ENCODE data around the gene MYO15A.

The MYO15A gene

DNA sequence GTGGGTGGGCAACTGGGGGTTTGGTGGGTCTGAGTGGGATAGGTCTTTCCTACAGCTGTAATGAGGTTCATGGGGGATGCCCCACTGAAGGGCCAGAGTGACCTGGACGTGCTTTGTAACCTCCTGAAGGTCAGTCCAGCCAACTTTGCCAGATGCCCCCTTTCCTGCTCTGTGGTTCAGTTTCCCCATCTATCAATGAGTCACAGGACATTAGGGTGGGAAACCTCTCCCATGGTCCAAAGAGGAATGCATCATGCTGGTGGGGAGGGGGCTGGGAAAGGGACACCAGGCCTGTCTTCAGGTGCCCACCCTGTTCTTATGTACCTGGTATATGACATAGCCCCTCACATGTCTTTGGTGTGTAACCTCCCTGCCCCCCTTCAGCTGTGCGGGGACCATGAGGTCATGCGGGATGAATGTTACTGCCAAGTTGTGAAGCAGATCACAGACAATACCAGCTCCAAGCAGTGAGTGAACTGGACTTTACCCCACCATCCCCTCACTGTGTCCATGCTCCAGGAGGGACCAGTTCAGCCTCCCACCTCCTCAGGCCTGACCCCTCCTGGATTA lies 51.1 kb downstream of the MYO15A start:
- DNase-seq: no peak

DNA sequence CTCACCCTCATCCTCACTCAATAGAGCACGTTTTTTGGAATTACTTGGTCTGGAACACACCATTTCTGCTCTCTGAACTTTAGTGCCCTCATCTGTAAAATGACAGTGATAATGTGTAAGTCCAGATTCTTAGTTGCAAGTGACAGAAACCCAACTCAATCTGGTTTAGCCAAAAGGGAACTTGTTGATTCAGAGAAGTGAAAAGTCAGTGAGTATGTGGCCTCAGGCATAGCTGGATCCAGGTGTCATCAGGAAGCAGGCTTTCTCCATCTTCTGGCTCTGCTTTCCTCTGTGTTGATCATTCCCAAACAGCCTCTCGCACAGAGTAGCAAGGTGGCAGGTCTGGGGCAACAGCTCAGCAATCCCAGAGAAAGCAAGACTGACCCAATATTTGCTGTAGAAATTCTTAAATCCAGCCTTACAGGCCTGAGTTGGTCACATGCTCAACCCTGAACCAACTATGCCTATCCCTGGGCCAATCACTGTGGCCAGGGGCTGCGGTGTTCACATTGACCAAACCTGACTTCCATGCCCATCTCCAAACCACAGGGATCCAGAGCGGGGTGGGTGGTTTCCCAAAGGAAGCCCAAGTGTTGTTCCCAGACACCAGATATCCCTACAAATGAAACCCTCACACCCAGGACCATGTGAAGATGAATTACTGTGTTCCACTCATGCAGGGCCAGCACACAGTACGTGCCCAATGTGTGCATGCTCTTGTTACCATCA lies 51.7 kb downstream of the MYO15A start:
- DNase-seq: no peak

DNA sequence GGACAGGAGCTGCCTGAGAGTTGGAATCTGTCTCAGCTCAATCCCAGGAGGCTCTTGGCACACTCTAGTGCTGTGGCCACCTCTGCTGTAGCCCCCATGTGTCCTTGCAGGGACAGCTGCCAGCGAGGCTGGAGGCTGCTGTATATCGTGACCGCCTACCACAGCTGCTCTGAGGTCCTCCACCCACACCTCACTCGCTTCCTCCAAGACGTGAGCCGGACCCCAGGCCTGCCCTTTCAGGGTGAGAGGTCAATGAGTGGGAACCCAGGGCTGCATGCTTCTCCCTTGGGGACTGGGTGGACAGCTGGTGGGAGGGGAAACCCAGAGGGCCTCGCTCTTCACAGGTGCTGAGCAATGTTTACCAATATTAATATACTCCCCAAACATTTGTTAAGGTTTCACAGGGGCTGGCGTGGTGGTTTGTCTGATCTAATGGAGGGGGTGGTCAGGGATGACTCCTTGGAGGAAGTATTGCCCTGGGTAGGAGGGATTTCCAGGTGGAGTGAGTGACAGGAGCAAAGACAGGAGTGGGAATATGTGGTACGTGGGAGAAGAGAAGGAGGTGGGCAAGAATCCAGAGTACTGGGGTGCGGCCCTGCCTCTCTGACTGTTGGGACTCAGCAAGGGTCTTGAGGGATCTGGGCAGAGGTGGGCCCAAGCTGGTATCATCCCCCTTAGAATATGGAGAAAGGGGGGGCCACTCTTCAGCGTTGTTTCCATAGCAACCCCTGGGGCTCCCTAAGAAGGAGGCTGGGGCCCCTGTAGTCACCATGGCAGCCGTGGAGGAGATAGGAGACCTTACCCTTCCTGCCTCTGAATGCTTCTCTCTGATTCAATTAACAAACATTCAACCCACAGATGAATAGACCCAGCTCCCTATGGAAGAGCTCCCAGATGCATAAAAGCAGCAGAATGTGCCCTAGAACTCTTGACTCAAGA lies 52.9 kb downstream of the MYO15A start:
- DNase-seq: no peak

DNA sequence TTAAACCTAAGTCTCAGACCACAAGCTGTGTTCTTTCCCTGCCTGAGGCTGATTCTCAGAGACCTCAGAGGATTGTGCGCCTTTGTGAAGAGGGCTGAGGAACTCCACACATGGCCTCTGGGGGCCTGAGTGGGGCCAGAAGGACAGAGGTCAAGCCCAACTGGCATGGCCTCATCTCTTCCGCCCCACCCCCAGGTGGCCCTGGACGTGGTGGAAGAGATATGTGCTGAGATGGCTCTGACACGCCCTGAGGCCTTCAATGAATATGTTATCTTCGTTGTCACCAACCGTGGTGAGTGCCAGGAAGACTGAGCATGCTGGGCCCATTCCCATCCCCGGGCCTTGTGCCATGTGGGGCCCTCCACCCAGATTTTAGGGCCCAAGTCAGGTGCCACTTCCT lies 55.0 kb downstream of the MYO15A start:
- DNase-seq: no peak

DNA sequence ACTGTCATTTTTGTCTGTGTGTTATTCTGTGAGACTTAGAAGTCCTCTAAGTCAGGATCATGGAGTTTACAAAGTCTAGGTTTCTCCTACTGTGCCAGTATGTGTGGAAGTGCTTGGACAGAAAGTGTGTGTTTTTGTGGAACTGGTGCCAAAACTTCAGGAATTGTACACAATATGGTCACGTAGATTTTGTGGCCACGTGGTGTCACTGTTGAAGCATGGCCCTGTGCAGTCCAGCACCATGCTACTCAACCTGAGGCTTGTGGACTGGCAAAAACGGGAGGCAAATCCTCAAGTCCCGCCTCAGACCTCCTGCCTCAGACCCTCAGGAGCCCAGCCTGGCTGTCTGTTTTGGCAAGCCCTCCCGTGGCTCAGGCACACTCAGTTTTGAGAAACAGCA lies 58.3 kb downstream of the MYO15A start:
- no peak for DNase-seq

DNA sequence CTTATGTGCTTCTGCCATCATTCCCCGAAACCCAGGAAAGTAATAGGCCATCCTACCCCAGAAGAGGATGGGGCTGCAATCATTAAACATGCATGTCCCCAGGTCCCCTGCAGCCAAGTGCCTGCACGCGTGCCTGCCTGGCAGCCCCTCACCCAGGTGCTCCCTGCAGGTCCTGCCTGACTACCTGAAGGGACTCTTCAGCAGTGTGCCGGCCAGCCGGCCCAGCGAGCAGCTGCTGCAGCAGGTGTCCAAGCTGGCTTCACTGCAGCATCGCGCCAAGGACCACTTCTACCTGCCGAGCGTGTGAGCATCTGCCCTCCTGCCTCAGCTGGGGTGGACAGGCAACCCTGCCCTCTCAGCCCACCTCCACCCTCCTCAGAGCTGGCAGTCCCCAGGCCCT lies 58.9 kb downstream of the MYO15A start:
- no peak for DNase-seq

DNA sequence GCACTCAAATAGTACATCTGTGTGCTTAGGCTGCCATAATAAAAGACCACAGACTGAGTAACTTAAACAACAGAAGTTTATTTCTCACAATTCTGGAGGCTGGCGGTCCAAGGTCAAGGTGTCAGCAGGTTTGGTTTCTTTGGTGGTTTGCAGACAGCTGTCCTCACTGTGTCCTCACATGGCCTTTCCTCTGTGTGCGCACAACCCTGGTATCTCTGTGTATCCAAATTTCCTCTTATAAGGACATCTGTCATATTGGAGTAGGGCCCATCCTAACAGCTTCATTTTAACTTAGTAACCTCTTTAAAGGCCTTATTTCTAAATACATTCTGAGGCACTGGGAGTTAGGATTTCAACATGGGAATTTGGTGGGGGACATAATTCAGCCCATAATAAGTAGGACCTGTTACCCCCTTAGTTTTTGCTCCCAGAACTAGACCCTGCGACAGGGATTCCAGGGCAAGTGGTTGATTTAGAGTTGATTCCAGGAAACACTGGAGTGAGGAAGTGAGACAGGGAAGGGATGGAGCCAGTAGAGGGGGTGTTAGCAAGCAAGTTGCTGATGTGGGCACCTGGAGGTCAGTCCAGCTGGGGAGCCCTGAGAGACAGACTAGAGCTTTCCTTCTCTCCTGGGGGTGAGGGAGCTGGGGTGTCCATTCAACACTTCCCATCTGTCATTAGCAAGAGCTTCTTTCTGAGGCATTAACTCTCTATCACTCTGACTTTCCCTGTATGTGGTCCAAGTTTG lies 64.1 kb downstream of the MYO15A start:
- DNase-seq: no peak

DNA sequence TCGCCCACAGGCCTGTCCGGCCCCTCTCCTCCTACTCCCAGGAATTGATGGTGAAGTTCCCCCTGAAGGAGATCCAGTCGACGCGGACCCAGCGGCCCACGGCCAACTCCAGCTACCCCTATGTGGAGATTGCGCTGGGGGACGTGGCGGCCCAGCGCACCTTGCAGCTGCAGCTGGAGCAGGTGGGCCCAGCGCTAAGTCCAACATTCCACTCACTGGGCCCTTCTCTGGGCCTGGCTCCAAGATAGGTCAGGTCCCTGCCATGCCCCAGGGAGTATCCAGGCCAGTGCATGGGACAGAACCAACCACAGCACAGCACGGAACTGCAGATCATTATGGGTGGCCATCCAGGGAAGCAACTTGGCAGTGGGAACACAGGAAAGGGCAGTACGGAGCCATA lies 65.2 kb downstream of the MYO15A start:
- DNase-seq: no peak

DNA sequence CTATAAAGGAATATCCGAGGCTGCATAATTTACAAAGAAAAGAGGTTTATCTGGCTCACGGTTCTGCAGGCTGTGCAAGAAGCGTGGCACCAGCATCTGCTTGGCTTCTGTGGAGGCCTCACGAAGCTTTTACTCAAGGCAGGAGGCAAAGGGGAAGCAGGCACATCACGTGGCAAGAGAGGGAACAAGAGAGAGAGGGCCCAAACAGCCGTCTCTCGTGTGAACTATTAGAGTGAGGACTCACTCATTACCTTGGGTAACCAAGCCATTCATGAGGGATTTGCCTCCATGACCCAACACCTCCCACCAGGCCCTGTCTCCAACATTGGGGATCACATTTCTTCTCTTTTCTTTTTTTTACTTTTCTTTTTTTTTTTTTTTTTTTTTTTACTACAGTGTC lies 67.6 kb downstream of the MYO15A start:
- no peak for DNase-seq

DNA sequence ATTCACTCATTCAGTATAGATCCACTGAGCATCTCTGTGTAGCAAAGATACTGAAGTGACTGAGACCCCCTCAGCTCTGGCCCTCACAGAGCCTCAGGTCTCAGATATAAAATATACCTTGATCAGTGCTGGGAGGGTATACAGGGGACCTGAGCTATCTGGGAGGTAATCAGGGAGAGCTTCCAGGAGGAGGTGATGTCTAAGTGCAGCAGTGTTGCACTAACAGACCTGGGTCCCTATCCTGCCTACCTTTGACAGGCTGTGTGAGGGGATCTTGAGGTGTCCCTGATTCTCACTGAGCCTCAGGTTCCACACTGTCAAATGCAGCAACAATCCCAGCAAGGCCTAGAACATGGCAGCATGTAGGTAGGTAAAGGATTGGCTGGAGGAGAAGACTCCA lies 68.6 kb downstream of the MYO15A start:
- DNase-seq: no peak

DNA sequence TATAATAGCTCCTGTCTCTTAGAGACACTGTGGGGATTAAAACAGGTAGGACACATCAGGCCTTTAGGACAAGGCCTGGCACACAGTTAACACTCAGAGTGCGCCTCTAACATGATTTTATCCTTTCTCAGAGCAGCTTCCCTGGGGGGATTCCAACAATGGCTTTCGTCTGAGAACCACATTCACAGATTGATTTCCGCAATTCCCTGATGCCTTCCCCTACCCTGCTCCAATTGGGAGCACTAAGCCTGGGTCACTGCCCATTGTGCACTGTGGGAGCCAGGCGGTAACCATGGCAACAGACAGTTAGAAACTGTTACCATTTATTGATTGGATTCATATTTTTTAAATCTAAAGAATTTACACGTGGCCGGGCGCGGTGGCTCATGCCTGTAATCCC lies 69.2 kb downstream of the MYO15A start:
- DNase-seq: no peak

DNA sequence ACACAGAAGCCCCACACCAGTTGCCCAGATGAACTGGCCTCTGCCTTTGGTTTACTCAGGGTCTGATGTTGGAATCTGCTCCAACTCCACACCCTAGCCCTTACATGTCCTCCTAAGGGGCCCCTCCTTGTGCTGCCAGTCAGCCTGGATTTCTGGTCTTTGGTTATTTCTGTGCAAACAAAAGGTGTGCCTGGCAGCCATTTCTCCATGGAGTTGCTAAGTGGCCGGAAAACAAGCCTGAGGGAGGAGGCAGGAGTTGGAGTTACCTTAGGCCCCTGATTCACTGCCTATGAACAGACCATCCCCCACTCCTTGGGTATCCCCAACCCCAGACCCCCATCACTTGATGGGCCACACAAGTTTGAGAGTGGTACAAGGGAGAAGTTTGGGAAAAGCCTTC lies 70.6 kb downstream of the MYO15A start:
- DNase-seq: no peak

DNA sequence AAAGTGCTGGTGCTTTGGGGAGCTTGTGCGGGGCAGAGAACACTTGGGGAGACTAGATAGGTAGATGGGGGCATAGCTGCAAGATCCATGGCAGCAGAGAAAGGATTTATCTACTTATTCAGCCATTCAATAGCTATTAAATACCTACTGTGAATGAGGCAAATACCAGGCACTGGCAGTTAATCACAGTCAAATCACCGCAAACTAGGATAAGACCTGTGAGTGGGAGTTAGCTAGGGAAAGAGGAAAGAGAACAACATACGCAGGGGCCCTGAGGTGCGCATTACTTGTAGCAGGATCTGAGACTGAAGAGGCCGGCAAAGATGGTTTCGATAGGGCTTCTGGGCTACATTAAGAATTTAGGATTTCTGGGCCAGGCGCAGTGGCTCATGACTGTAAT lies 71.2 kb downstream of the MYO15A start:
- no peak for DNase-seq

DNA sequence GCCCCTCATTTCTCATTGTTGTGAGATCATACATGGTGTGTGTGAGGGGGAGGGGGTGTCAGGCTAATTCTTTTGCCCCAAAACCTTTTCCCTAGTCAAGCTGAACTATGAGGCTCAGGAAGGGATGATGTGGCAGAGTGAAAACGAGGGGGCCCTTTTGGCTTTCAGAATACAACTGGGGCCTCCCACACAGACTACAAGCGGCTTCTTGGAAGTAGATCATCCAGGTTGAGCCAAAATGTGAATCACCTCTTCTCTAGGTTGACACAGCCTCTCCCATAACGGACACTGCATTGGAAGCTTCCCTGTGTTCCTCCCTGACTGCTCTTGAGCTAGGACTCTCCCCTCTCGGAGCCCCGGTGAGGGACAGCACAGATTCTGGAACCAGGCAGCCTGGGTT lies 72.8 kb downstream of the MYO15A start:
- no peak for DNase-seq

DNA sequence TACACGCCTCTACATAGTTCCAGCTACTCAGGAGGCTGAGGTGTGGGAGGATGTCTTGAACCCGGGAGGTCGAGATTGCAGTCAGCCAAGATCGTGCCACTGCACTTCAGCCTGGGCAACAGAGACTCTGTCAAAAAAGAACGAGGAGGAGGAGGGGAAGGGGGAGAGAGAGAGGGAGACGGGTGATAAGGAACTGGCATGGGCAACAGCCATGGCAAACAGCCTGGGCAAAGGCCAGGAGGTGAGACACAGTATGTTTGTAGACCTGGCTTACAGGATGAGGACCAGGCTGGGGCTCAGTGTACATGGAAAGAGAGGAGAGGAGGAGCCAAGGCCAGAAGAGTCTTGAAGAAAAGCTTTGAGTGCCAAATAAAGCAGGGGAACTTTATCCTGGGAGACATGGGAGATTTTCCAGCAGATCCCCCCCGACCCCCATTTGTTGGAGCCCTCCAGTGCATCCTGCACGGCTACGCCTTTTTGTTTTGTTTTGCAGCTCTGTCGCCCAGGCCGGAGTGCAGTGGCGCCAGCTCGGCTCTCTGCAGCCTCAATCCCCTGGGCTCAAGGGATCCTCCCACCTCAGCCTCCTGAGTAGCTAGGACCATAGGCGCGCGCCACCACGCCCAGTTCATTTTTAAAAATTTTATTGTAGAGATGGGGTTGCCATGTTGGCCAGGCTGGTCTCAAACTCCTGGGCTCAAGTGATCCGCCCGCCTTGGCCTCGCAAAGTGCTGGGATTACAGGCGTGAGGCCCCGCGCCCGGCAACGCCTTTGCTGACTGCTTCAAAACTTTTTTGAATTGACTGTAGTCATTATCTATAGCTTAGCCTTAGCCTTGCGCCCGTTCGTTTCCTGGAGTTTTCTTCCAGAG lies 73.8 kb downstream of the MYO15A start:
- DNase-seq: no peak

DNA sequence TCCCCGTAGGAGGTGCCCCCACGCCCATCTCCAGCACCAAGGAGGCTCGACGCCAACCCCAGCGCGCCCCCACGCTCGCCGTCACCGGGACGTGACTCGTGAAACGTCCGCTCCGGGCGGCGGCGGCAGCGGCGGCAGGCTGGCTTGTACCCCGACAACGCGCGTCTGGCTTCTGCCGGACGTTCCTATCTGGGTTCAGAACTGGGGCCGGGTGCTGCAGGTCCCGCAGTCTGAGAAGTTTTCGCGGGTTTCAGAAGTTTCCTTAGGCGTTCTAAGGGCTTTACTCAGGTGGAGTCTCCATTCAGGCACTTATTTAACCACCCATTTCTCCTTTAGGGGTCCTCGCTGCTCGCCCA lies 74.4 kb downstream of the MYO15A start:
- peak; percentile 76 for DNase-seq

DNA sequence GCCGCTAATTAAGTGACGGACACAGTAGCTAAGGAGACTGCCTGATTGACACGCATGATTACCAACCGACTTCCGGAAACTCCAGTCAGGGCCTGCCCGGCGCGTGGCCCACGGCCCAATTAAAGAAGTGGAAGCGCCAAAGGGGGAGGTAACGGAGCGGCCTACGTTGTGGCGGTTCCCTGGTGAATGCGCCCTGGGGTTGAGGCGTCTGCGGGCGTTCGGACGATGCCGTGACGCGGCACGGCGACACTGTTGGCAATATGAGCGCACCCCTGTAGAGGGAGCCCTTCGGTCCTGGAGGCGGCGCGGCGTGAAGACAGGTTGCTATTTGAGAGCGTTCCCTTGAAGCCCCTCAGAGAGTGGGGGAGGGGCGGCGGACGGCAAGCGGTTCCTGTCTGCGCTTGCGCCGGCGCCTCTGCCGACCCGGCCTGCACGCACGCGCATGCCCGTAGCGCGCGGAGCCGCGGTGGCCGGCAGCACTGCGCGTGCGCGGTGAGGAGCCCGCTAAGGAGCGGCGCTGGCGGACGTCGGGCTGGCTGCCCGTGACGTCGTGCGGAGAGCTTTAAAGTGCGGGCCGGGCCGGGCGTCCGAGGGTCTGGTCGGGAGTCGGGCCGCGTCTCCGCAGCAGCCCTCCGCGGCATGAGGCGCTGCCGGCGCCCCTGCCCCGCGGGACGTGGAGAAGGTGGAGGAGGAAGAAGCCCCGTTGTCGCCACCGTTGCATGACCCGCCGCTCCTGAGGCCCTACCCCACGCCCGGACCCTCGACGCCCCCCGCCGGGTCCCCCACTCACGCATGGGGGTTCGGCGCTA lies 75.0 kb downstream of the MYO15A start, which contains the start of gene ALKBH5:
ALKBH5 (plus strand) TSS at position 495 of the 809 bp plus-strand sequence. CDS start 416 bp downstream, outside the sequence.
- DNase-seq: peak; percentile 99

DNA sequence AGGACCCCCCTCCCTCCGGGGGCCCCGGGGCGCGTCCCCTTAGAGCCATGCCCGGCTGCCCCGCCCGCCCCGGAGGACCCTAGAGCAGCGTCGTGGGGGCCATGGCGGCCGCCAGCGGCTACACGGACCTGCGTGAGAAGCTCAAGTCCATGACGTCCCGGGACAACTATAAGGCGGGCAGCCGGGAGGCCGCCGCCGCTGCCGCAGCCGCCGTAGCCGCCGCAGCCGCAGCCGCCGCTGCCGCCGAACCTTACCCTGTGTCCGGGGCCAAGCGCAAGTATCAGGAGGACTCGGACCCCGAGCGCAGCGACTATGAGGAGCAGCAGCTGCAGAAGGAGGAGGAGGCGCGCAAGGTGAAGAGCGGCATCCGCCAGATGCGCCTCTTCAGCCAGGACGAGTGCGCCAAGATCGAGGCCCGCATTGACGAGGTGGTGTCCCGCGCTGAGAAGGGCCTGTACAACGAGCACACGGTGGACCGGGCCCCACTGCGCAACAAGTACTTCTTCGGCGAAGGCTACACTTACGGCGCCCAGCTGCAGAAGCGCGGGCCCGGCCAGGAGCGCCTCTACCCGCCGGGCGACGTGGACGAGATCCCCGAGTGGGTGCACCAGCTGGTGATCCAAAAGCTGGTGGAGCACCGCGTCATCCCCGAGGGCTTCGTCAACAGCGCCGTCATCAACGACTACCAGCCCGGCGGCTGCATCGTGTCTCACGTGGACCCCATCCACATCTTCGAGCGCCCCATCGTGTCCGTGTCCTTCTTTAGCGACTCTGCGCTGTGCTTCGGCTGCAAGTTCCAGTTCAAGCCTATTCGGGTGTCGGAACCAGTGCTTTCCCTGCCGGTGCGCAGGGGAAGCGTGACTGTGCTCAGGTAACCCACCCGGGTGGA lies 75.8 kb downstream of the MYO15A start:
- no peak for DNase-seq

DNA sequence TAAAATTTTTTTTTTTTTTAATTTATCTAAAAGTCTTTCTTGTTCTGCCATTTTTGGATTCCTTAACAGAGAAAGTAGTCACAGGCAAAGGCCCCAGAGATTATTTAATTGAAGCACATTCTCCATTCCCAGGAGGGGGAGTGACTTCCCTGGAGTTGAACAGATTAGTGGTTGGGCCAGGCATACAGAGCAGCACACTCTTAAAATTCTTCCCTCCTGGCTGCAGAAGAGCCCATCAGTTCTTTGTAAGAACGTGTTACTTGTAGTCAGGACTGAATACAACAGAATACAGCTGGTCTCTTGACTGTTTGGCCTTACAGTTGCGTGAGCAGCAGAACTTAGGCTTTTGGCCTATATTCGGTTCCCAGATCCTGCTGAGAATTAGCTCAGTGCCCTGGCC lies 76.8 kb downstream of the MYO15A start:
- DNase-seq: peak; percentile 20

Measured in amniotic stem cell (primary cell).